ENCODE results near the gene ENPEP. TPM values are rescaled to one million over a fixed set of nuclear protein-coding genes. Genes with fewer than 3 reads are reported as not detected.

The ENPEP gene
- total RNA-seq, 1 donor from 2014 or later: not detected

GRCh38 chr4:110515676-110516075 is 39.7 kb downstream of the ENPEP start:
- Mint-ChIP-seq H3K9me3 (no peaks in the 10 kb centered on the region), H3K36me3 (ENCODE audit: low read depth) (no peaks in the 10 kb centered on the region), H3K27ac (no peak overlapping the region), H3K4me1 (peaks cover 13% of the 10 kb centered on the region), H3K27me3 (peaks cover 9% of the 10 kb centered on the region), H3K4me3 (peak overlapping the region; percentile 94)
- intact Hi-C loops (cut with micrococcal nuclease): loop anchor here (1.0 to 5.0 kb wide), 5 partner anchors 318 to 1093 kb away; partner anchors contain the start of gene ELOVL6
- no peak for DNase-seq

- intact Hi-C loops (cut with micrococcal nuclease): loop anchor here (1.0 to 5.0 kb wide), 4 partner anchors 319 to 1094 kb away; partner anchors contain the start of gene ELOVL6
- DNase-seq: peak; percentile 90
- Mint-ChIP-seq H3K36me3 (ENCODE audit: low read depth) (no peaks in the 10 kb centered on the region), H3K27ac (peak overlapping the region; percentile 64), H3K4me3 (peak overlapping the region; percentile 94), H3K4me1 (peaks cover 13% of the 10 kb centered on the region), H3K27me3 (peaks cover 13% of the 10 kb centered on the region), H3K9me3 (no peaks in the 10 kb centered on the region)
These were observed 40.4 kb downstream of the ENPEP start for GRCh38 chr4:110516106-110516922.

GRCh38 chr4:110518889-110519490 is 43.0 kb downstream of the ENPEP start:
- DNase-seq: peak; percentile 76
- intact Hi-C loops (cut with micrococcal nuclease): loop anchor here (5.0 kb wide), 3 partner anchors 322 to 1097 kb away; partner anchors contain the start of gene ELOVL6
- H3K4me3 Mint-ChIP-seq: no peak overlapping the region
- H3K4me1 Mint-ChIP-seq: peaks cover 18% of the 10 kb centered on the region
- no peaks in the 10 kb centered on the region for H3K9me3 Mint-ChIP-seq
- H3K27me3 Mint-ChIP-seq: peaks cover 20% of the 10 kb centered on the region
- no peaks in the 10 kb centered on the region for H3K36me3 Mint-ChIP-seq (ENCODE audit: low read depth)
- no peak overlapping the region for H3K27ac Mint-ChIP-seq

GRCh38 chr4:110520886-110521285 is 44.9 kb downstream of the ENPEP start:
- no peaks in the 10 kb centered on the region for H3K36me3 Mint-ChIP-seq (ENCODE audit: low read depth)
- no peak overlapping the region for H3K27ac Mint-ChIP-seq
- H3K4me3 Mint-ChIP-seq: no peak overlapping the region
- H3K27me3 Mint-ChIP-seq: peaks cover 22% of the 10 kb centered on the region
- H3K9me3 Mint-ChIP-seq: no peaks in the 10 kb centered on the region
- H3K4me1 Mint-ChIP-seq: peaks cover 10% of the 10 kb centered on the region
- intact Hi-C loops (cut with micrococcal nuclease): no loop called here
- no peak for DNase-seq

- no peak for DNase-seq
- Mint-ChIP-seq H3K4me3 (no peak overlapping the region), H3K27ac (peak overlapping the region; percentile 52), H3K9me3 (no peaks in the 10 kb centered on the region), H3K27me3 (peaks cover 24% of the 10 kb centered on the region), H3K4me1 (peaks cover 22% of the 10 kb centered on the region), H3K36me3 (ENCODE audit: low read depth) (no peaks in the 10 kb centered on the region)
- intact Hi-C loops (cut with micrococcal nuclease): no loop called here
These were observed 50.6 kb downstream of the ENPEP start for GRCh38 chr4:110526589-110526988.

- no peaks in the 10 kb centered on the region for H3K9me3 Mint-ChIP-seq
- H3K27me3 Mint-ChIP-seq: peaks cover 26% of the 10 kb centered on the region
- H3K4me3 Mint-ChIP-seq: no peak overlapping the region
- peak overlapping the region; percentile 8 for H3K27ac Mint-ChIP-seq
- intact Hi-C loops (cut with micrococcal nuclease): no loop called here
- H3K36me3 Mint-ChIP-seq (ENCODE audit: low read depth): no peaks in the 10 kb centered on the region
- peaks cover 22% of the 10 kb centered on the region for H3K4me1 Mint-ChIP-seq
- peak; percentile 80 for DNase-seq
These were observed 51.2 kb downstream of the ENPEP start for GRCh38 chr4:110527156-110527555.

- DNase-seq: no peak
- intact Hi-C loops (cut with micrococcal nuclease): no loop called here
- Mint-ChIP-seq H3K36me3 (ENCODE audit: low read depth) (no peaks in the 10 kb centered on the region), H3K4me1 (peaks cover 8% of the 10 kb centered on the region), H3K4me3 (no peak overlapping the region), H3K9me3 (no peaks in the 10 kb centered on the region), H3K27me3 (peaks cover 27% of the 10 kb centered on the region), H3K27ac (no peak overlapping the region)
These were observed 57.1 kb downstream of the ENPEP start for GRCh38 chr4:110532901-110533589.

- Mint-ChIP-seq H3K27ac (no peak overlapping the region), H3K36me3 (ENCODE audit: low read depth) (no peaks in the 10 kb centered on the region), H3K27me3 (peaks cover 26% of the 10 kb centered on the region), H3K9me3 (no peaks in the 10 kb centered on the region), H3K4me1 (peaks cover 5% of the 10 kb centered on the region), H3K4me3 (no peak overlapping the region)
- intact Hi-C loops (cut with micrococcal nuclease): no loop called here
- no peak for DNase-seq
These were observed 57.6 kb downstream of the ENPEP start for GRCh38 chr4:110533590-110533910.

GRCh38 chr4:110533940-110534339 is 58.0 kb downstream of the ENPEP start:
- H3K36me3 Mint-ChIP-seq (ENCODE audit: low read depth): no peaks in the 10 kb centered on the region

GRCh38 chr4:110540581-110540980 is 64.6 kb downstream of the ENPEP start:
- Mint-ChIP-seq H3K36me3 (ENCODE audit: low read depth) (no peaks in the 10 kb centered on the region), H3K4me3 (no peak overlapping the region), H3K27me3 (peaks cover 26% of the 10 kb centered on the region), H3K4me1 (no peaks in the 10 kb centered on the region), H3K27ac (no peak overlapping the region), H3K9me3 (no peaks in the 10 kb centered on the region)
- no peak for DNase-seq
- intact Hi-C loops (cut with micrococcal nuclease): no loop called here

More at GRCh38 chr4:110533940-110534339, 58.0 kb downstream of the ENPEP start:
- intact Hi-C loops (cut with micrococcal nuclease): no loop called here
- DNase-seq: no peak
- Mint-ChIP-seq H3K4me3 (no peak overlapping the region), H3K4me1 (peaks cover 4% of the 10 kb centered on the region), H3K27ac (no peak overlapping the region), H3K9me3 (no peaks in the 10 kb centered on the region), H3K27me3 (peaks cover 27% of the 10 kb centered on the region)

GRCh38 chr4:110540982-110541451 is 65.1 kb downstream of the ENPEP start:
- Mint-ChIP-seq H3K36me3 (ENCODE audit: low read depth) (no peaks in the 10 kb centered on the region), H3K27ac (no peak overlapping the region), H3K27me3 (peaks cover 26% of the 10 kb centered on the region), H3K4me3 (no peak overlapping the region), H3K9me3 (no peaks in the 10 kb centered on the region), H3K4me1 (no peaks in the 10 kb centered on the region)
- no peak for DNase-seq
- intact Hi-C loops (cut with micrococcal nuclease): no loop called here

- Mint-ChIP-seq H3K9me3 (no peaks in the 10 kb centered on the region), H3K27me3 (peaks cover 21% of the 10 kb centered on the region), H3K36me3 (ENCODE audit: low read depth) (no peaks in the 10 kb centered on the region), H3K27ac (no peak overlapping the region), H3K4me1 (no peaks in the 10 kb centered on the region), H3K4me3 (no peak overlapping the region)
- DNase-seq: no peak
- intact Hi-C loops (cut with micrococcal nuclease): no loop called here
These were observed 67.6 kb downstream of the ENPEP start for GRCh38 chr4:110543577-110543976.

GRCh38 chr4:110544594-110544993 is 68.6 kb downstream of the ENPEP start:
- Mint-ChIP-seq H3K27me3 (peaks cover 22% of the 10 kb centered on the region), H3K4me3 (no peak overlapping the region), H3K27ac (no peak overlapping the region), H3K9me3 (no peaks in the 10 kb centered on the region), H3K4me1 (no peaks in the 10 kb centered on the region), H3K36me3 (ENCODE audit: low read depth) (no peaks in the 10 kb centered on the region)
- intact Hi-C loops (cut with micrococcal nuclease): no loop called here
- no peak for DNase-seq

- no peak overlapping the region for H3K27ac Mint-ChIP-seq
- no peak for DNase-seq
- no peaks in the 10 kb centered on the region for H3K4me1 Mint-ChIP-seq
- no peak overlapping the region for H3K4me3 Mint-ChIP-seq
- intact Hi-C loops (cut with micrococcal nuclease): no loop called here
- no peaks in the 10 kb centered on the region for H3K9me3 Mint-ChIP-seq
- H3K27me3 Mint-ChIP-seq: peaks cover 13% of the 10 kb centered on the region
- no peaks in the 10 kb centered on the region for H3K36me3 Mint-ChIP-seq (ENCODE audit: low read depth)
These were observed 74.3 kb downstream of the ENPEP start for GRCh38 chr4:110550260-110550659.
